Activated CD4-positive, alpha-beta T cell treated with anti-CD3 and anti-CD28 coated beads, Interleukin-2, amount 50 U/mL, for 48 hours (primary cell): ENCODE results near the gene ZBTB7C.
A peak's percentile ranks its signal among the peaks of the same experiment; 100 is the strongest.

ENCODE experiments used
- DNase-seq, 2 experiments: peaks; one replicate each; pipeline ENCODE4 v3.0.0-alpha.2; 2020

ZBTB7C gene

DNA sequence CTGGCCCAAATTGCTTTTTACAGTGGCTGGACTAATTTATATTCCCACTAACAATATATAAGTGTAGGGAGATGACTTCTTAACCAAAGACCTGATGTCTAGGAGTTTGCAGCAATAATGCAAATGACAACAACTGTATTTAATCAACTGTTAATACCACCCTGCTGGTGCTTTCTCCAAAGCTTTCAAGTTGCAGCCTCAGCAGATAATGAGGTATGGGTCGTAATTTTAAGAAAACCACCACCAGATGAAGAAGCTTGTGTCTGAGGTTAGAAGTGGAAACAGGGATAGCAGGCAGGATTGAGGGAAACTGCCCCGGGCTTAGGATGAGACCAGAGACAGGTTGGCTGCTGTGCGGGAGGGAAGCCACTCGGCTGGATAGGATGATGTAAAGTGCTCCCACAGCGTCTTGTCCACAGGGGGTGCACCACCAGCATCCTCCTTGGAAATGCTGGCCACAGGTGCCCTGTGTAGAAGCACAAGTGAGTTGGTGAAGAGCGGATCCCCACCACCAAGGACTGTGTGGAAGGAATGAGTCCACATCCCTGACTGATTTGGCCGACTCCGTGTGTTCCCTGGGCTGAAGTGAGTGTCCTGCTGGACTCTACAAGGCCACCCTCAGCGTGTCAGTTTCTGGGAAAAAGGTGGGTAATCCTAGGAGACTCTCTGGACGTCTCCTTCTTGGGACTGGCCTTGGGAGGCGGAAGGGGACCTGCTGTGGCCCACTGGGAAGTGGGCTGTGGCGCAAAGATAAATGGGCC is 402.6 kb downstream of the ZBTB7C start:
- DNase-seq, result no peak

GRCh38 chr18:48004577-48004976 is 404.6 kb downstream of the ZBTB7C start:
- no peak for DNase-seq

- no peak for DNase-seq
These were observed 405.5 kb downstream of the ZBTB7C start for GRCh38 chr18:48003426-48004349.

DNA sequence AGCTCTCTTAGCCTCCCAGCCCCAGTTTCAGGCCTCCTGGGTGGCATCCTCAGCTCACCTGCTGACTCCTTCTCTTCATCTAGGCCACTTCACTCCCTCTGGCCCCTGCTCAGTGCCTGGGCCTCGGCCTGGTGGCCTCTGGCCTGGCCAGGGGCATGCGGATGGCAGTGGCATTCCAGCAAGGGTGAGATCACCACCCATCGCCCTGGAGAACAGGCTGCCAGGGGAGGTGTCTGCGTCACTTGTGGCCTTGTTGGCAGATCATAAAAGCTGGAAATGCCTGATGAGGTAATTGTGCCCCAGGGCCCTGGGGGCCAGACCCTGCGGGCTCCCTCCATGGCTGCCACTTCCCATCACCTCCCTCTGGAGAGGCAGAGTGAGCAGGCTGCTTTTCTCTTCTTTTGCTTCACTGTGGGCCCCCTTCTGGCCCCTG is 406.2 kb downstream of the ZBTB7C start:
- no peak for DNase-seq

DNA sequence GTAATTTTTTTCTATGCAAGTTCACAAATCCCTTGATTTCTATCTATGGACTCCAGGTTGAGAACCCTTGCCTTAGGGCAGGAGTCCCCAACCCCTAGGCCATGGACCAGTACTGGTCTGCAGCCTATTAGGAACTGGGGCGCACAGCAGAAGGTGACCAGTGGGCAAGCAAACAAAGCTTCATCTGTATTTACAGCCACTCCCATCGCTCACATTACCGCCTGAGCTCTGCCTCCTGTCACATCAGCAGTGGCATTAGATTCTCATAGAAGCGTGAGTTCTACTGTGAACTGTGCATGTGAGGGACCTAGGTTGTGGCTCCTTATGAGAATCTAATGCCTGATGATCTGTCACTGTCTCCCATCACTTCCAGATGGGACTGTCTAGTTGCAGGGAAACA is 408.5 kb downstream of the ZBTB7C start:
- no peak for DNase-seq

- no peak for DNase-seq
These were observed 409.4 kb downstream of the ZBTB7C start for GRCh38 chr18:47999801-48000248.

DNA sequence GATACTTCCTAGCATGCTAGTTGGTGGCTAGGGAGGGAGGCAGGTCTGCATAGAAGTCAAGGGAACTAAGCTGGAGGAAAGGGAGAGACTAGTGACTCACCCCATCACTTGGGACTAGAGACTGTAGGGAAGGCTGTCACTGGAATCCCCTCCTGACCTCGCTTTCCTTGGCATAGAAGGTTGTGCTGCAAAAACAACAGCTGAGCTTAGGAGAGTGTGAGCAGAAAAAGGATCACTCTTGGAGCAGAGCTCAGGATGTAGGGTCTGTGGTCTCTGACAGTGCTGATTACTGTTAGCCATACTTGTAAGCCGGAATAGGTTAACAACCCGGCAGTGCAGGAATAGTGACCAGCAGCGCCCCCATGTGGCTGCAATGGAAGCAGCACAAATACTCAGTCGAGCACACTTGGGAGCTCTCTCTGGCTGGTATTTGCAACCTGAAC is 411.8 kb downstream of the ZBTB7C start:
- peak; percentile 56 to 65 for DNase-seq

DNA sequence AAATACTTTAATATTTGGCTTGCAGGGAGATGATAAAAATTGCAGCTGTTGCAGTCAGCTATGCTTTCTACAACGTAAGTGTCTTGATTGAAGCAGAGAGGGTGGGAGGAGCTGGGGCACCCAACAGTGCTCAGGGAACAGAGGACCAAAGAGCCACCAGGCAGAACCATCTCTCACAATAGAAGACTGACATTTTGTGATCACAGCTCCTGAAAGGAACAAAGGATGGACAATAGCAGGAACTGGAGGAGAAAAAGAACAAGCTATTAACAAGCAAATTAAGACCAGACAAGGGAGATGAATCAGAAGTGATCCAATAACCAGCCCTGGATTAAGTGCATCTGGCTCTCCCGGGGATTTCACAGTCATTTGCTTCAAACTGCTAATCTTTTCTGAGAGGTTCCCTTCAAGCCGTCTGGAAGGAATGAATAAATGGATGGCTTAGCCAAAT is 413.1 kb downstream of the ZBTB7C start:
- DNase-seq, result no peak

- DNase-seq, result no peak
These were observed 413.5 kb downstream of the ZBTB7C start for GRCh38 chr18:47995654-47996053.

DNA sequence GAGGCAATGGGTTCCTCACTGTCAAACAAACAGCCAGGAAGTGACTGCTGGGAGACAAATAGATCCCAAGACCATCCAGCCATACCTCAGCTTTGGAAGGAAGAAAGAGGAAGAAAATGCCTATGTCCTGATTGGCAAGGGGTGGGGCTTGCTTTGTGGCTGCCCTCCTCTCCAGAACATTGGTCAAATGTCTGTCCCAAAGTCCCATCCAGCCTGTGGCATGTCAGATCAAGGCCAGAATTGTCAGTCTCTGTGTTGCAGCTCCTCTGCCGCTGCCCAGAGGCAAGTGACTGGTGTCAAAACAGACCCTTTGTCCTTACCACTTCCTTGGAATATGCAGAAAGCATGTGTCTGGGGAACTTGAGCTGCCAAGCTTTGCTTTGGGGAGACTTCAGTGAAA is 415.8 kb downstream of the ZBTB7C start:
- DNase-seq, result no peak

GRCh38 chr18:47992976-47993375 is 416.2 kb downstream of the ZBTB7C start:
- DNase-seq, result no peak

GRCh38 chr18:47992266-47992665 is 416.9 kb downstream of the ZBTB7C start:
- DNase-seq, result no peak

DNA sequence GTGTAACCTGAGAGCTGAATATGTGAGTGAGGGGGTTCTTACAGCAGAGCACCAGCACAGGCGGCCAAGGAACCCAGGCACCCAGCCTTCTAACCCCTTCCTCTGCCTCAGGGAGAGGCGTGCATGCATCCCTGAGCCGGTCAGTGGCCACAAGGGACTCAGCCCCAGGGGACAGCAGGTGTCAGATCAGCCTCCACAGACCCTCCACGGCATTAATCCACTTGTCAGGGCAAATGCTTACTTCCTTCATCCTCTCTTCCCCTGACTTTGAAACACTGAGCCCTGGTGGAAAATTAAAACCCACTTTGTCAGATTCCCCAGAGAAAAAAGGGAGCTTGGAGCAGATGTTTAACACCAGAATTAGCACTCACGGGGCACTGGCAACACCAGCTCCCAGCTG is 418.2 kb downstream of the ZBTB7C start:
- no peak for DNase-seq

GRCh38 chr18:47987388-47987699 is 421.8 kb downstream of the ZBTB7C start:
- DNase-seq, result no peak

DNA sequence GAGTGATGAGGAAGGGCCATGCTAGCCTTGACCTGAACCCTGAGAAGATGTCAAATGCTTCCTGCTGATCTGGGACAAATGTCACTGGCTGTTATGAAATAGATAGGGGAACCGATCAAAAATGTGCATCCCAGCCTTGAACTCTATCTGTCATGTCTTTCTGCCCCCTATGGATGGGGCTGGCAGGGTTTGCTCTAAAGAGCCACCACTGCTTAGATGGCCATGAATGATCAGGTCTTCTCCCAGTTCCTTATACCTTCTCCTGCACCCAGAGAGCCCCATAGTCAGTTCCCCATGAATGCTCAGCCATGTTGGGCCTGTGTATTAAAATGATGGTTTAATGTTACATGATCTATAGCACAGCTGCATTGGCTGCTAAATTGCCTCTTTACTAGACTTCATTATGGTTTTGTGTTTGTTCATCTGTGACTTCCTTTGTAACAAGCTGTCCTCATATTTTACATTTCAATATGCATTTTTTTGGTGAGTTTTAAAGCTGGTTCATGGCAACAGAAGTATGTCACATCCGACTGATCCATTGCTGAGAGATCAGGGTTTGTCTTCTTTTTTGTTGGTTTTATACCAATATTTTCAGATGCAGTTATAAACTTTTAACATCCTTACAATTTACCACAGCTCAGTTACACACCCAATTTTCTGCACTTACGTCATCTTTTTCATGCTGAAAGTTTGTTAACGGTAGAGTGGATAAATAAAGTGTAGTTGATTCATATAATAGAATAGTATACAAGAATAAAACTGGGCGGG is 422.4 kb downstream of the ZBTB7C start:
- no peak for DNase-seq

DNA sequence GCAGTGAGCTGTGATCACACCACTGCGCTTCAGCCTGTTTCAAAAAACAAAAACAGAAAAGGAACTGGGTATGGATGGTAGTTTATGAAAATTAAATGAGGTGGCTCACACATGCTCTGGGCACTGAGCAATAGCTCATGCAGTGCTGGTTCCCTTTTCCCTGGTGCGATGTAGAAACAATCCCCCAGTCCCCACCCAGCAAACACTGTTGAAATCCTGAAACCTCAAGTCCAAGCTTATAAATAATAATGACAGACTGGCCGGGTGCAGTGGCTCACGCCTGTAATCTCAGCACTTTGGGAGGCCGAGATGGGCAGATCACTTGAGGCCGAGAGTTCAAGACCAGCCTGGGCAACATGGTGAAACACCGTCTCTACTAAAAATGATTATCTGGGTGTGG is 423.3 kb downstream of the ZBTB7C start:
- no peak for DNase-seq

DNA sequence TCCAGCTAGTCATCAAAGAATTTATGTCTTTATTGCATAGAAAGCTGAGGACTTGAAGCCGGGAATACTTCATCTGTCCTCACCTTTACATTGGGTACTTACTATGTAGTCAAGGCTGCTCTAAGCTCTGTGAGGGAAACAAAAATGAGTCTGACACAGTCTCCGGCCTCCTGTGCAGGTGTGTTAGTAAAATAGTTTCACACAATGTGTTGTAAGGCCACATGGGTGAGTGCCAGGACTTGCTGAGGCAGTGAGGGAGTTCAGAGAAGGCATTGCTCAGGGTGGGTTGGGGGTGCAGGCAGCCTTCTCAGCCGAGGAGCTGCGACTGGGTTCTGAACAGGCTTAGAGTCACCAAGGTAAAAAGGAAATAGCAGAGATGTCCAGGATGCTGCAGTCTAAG is 424.2 kb downstream of the ZBTB7C start:
- no peak for DNase-seq

- DNase-seq, result no peak
These were observed 425.2 kb downstream of the ZBTB7C start for GRCh38 chr18:47983946-47984345.

GRCh38 chr18:47983055-47983454 is 426.1 kb downstream of the ZBTB7C start:
- no peak for DNase-seq

GRCh38 chr18:47981830-47982229 is 427.4 kb downstream of the ZBTB7C start:
- DNase-seq, result no peak

DNA sequence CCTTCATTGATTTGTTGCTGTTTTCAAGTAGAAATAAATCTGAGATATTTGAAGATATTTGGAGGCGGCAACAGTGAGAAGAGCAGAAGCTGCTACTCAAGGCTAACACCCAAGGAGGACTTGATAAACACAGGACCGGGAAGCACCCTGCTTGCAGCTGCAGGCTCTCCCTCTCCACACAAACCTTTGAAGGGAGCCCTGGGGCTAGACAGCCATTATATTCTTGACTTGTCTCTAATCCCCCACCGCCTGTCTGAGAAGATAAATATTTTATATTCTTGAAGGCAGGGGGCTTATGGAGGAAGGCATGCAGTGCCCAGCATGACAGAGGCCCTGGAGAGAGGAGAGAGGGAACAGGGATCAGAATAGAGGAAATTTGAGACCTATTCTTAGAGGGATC is 427.9 kb downstream of the ZBTB7C start:
- DNase-seq, result no peak

- DNase-seq, result no peak
These were observed 429.5 kb downstream of the ZBTB7C start for GRCh38 chr18:47979611-47980200.

GRCh38 chr18:47978603-47979002 is 430.6 kb downstream of the ZBTB7C start:
- DNase-seq, result no peak
